ENCODE data around the gene BANP.

Gene BANP

GRCh38 chr16:87956365-87957231 lies 5.4 kb downstream of the BANP start:
- TF ChIP-seq, protein P1, sequence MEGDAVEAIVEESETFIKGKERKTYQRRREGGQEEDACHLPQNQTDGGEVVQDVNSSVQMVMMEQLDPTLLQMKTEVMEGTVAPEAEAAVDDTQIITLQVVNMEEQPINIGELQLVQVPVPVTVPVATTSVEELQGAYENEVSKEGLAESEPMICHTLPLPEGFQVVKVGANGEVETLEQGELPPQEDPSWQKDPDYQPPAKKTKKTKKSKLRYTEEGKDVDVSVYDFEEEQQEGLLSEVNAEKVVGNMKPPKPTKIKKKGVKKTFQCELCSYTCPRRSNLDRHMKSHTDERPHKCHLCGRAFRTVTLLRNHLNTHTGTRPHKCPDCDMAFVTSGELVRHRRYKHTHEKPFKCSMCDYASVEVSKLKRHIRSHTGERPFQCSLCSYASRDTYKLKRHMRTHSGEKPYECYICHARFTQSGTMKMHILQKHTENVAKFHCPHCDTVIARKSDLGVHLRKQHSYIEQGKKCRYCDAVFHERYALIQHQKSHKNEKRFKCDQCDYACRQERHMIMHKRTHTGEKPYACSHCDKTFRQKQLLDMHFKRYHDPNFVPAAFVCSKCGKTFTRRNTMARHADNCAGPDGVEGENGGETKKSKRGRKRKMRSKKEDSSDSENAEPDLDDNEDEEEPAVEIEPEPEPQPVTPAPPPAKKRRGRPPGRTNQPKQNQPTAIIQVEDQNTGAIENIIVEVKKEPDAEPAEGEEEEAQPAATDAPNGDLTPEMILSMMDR (IDR thresholded peaks at IDR 0.05; ENCODE audit: low read length) = peak; percentile 40; the same call in 1 of the 2 replicates
- no peak for TF ChIP-seq EZH2 (IDR thresholded peaks at IDR 0.05; ENCODE audit: borderline replicate concordance, low read length)
- Histone ChIP-seq H2AFZ (ENCODE audit: low read length) (no peak overlapping the region), H3K27ac (ENCODE audit: low read depth, low read length, poor library complexity, severe bottlenecking) (peak overlapping the region; percentile 93), H3K4me1 (ENCODE audit: insufficient read depth, low read length, severe bottlenecking) (peaks cover 51% of the 10 kb centered on the region), H3K9ac (ENCODE audit: low read length) (peak overlapping the region; percentile 44), H3K36me3 (ENCODE audit: insufficient read depth, low read length) (peaks cover 32% of the 10 kb centered on the region), H3K9me2 (ENCODE audit: low read depth, low read length) (no peaks in the 10 kb centered on the region), H3K9me3 (ENCODE audit: low read length) (no peaks in the 10 kb centered on the region), H4K20me1 (ENCODE audit: insufficient read depth, low read length) (no peaks in the 10 kb centered on the region), H3K27me3 (ENCODE audit: insufficient read depth, low read length) (no peaks in the 10 kb centered on the region), H3K79me2 (ENCODE audit: insufficient read depth, low read length) (peaks cover 48% of the 10 kb centered on the region), H3K4me2 (ENCODE audit: low read length) (peak overlapping the region; percentile 97), H3F3A (ENCODE audit: insufficient read depth, low read length) (no peaks in the 10 kb centered on the region), H3K4me3 (ENCODE audit: low read depth, low read length, poor library complexity, severe bottlenecking) (peak overlapping the region; percentile 31)

DNA sequence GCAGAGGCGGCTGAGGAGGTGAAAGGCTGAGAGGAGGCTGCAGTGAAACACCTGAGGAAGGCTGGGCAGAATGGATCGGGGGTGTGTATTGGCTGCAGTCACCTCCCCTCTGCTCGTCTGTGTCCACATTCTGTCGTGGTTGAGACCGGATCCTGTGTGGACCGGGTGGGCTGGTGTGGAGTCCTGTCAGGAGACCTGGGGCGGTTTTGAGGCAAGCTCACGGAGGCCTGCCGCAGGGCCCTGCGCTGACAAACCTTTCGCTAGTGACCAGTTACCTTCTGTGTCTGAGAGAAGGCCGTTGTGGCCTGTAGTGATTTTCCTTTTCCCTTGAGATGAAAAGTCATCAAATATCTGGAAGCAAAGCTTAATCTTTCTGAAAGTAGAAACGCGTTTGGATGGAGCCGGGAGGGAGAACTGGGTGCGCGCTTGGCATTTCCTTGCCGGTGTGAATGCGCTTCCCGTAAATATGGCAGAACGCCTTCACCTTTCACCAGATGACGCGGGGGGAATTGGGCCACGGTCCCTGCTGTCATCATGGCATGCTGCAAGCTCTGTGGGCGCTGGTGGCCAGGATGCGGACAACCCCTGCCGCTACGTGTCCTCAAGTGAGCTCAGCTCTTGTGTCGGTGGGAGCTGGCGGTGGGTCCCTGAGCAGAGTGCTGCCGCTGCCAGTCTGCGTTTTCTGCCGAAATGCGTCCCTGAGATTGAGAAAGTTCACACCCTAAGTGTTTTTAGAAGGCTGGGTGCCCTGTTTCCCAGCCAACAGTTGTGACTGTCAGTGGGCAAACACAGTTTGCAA lies 6.3 kb downstream of the BANP start:
- no peak overlapping the region for H3K4me2 ChIP-seq (ENCODE audit: low read length)
- no peak overlapping the region; the same call in 1 of the 2 replicates for H3K9ac ChIP-seq (ENCODE audit: low read length)
- peaks cover 32% of the 10 kb centered on the region for H3K36me3 ChIP-seq (ENCODE audit: insufficient read depth, low read length)
- no peak overlapping the region for H3K4me3 ChIP-seq (ENCODE audit: low read depth, low read length, poor library complexity, severe bottlenecking)
- no peaks in the 10 kb centered on the region for H3K9me2 ChIP-seq (ENCODE audit: low read depth, low read length)
- no peaks in the 10 kb centered on the region for H3K27me3 ChIP-seq (ENCODE audit: insufficient read depth, low read length)
- no peaks in the 10 kb centered on the region for H3K9me3 ChIP-seq (ENCODE audit: low read length)
- H3K79me2 ChIP-seq (ENCODE audit: insufficient read depth, low read length) = peaks cover 40% of the 10 kb centered on the region
- no peak for TF ChIP-seq EZH2 (IDR thresholded peaks at IDR 0.05; ENCODE audit: borderline replicate concordance, low read length)
- TF ChIP-seq, protein P1 (IDR thresholded peaks at IDR 0.05; ENCODE audit: low read length) = no peak
- H2AFZ ChIP-seq (ENCODE audit: low read length) = no peak overlapping the region
- H3K4me1 ChIP-seq (ENCODE audit: insufficient read depth, low read length, severe bottlenecking) = peaks cover 46% of the 10 kb centered on the region
- H3K27ac ChIP-seq (ENCODE audit: low read depth, low read length, poor library complexity, severe bottlenecking) = peak overlapping the region; percentile 93
- H3F3A ChIP-seq (ENCODE audit: insufficient read depth, low read length) = no peaks in the 10 kb centered on the region
- no peaks in the 10 kb centered on the region for H4K20me1 ChIP-seq (ENCODE audit: insufficient read depth, low read length)

GRCh38 chr16:87958632-87959031 lies 7.4 kb downstream of the BANP start:
- Histone ChIP-seq H3K27ac (ENCODE audit: low read depth, low read length, poor library complexity, severe bottlenecking) (no peak overlapping the region), H4K20me1 (ENCODE audit: insufficient read depth, low read length) (no peaks in the 10 kb centered on the region), H3K9me2 (ENCODE audit: low read depth, low read length) (no peaks in the 10 kb centered on the region), H3K79me2 (ENCODE audit: insufficient read depth, low read length) (peaks cover 30% of the 10 kb centered on the region), H3K4me2 (ENCODE audit: low read length) (no peak overlapping the region), H3K36me3 (ENCODE audit: insufficient read depth, low read length) (peaks cover 25% of the 10 kb centered on the region; the same call in 1 of the 2 replicates), H3K27me3 (ENCODE audit: insufficient read depth, low read length) (no peaks in the 10 kb centered on the region), H3K4me3 (ENCODE audit: low read depth, low read length, poor library complexity, severe bottlenecking) (no peak overlapping the region), H3K9ac (ENCODE audit: low read length) (no peak overlapping the region), H2AFZ (ENCODE audit: low read length) (no peak overlapping the region), H3F3A (ENCODE audit: insufficient read depth, low read length) (no peaks in the 10 kb centered on the region), H3K9me3 (ENCODE audit: low read length) (no peaks in the 10 kb centered on the region), H3K4me1 (ENCODE audit: insufficient read depth, low read length, severe bottlenecking) (peaks cover 39% of the 10 kb centered on the region)
- no peak for TF ChIP-seq EZH2 (IDR thresholded peaks at IDR 0.05; ENCODE audit: borderline replicate concordance, low read length)
- TF ChIP-seq, protein P1 (IDR thresholded peaks at IDR 0.05; ENCODE audit: low read length) = no peak

Measured in OCI-LY1 (cell line).